HEK293 (cell line): Measurements from ENCODE around the gene CDK6.

Experiments used
- CTCF ChIA-PET: fragments of 350-600 bp; formaldehyde crosslinking; extraction: SDS; loops from one replicate; lab custom pipeline; 2021; ENCODE audit warnings: antibody characterized with exemption; lab: Yijun Ruan, JAX
- POLR2A ChIA-PET: fragments of 300-600 bp; formaldehyde crosslinking; extraction: SDS; loops from one replicate; lab custom pipeline; 2020; ENCODE audit warnings: antibody characterized with exemption, inconsistent platforms; lab: Yijun Ruan, JAX
- H3K27ac ChIP-seq: fragments of 200-500 bp; sonication (Bioruptor generic); 2 replicates; pipeline ENCODE4 v1.5.1; 2014; ENCODE audit warnings: low read depth, low read length, control low read depth, inconsistent platforms; ENCODE audit errors: extremely low read depth
- H3K36me3 ChIP-seq, 2 experiments: fragments of 200-500 bp in 1 of 2; sonication (Bioruptor generic) in 1 of 2; 1 replicate in 1 of 2; 2 replicates in 1 of 2; pipeline ENCODE4 v1.5.1; 2014 to 2017; ENCODE audit warnings: inconsistent platforms in 2 of 2, low read length in 2 of 2; ENCODE audit not compliant: control insufficient read depth in 2 of 2, insufficient read depth in 1 of 2
- H3K4me1 ChIP-seq: fragments of 200-500 bp; sonication (Bioruptor generic); 2 replicates; pipeline ENCODE4 v1.5.1; 2014; ENCODE audit warnings: mild to moderate bottlenecking, low read length, inconsistent platforms; ENCODE audit not compliant: control insufficient read depth, insufficient read depth
- H3K4me3 ChIP-seq: 2 replicates; pipeline ENCODE4 v1.5.1; 2011; ENCODE audit warnings: low read depth, mild to moderate bottlenecking, control low read depth, low read length, moderate library complexity
- H3K9me3 ChIP-seq: fragments of 200-500 bp; sonication (Bioruptor generic); 2 replicates; pipeline ENCODE4 v1.5.1; 2014; ENCODE audit warnings: low read depth, low read length, inconsistent platforms; ENCODE audit not compliant: control insufficient read depth, insufficient read depth
- HOXC10 ChIP-seq: sonication (generic); formaldehyde crosslinking; IDR thresholded peaks from 2 replicates; pipeline ENCODE4 v1.8.1; 2023; ENCODE audit warnings: mild to moderate bottlenecking, missing genetic modification reagents
- IKZF3 ChIP-seq: fragments of 450-650 bp; IDR thresholded peaks from 2 replicates; pipeline ENCODE4 v1.5.0; 2018; ENCODE audit warnings: missing biosample characterization, mild to moderate bottlenecking, missing genetic modification characterization, moderate library complexity
- KLF10 ChIP-seq: fragments of 450-650 bp; IDR thresholded peaks from 2 replicates; pipeline ENCODE4 v1.5.1; 2018; ENCODE audit warnings: missing biosample characterization, mild to moderate bottlenecking, missing genetic modification characterization
- MEIS1 ChIP-seq: sonication (generic); formaldehyde crosslinking; IDR thresholded peaks from 2 replicates; pipeline ENCODE4 v1.8.1; 2022; ENCODE audit warnings: missing genetic modification reagents, mild to moderate bottlenecking, borderline replicate concordance
- ZBTB48 ChIP-seq: fragments of 450-650 bp; formaldehyde crosslinking; IDR thresholded peaks from 2 replicates; pipeline ENCODE4 v1.5.1; 2016; ENCODE audit warnings: missing biosample characterization, missing genetic modification characterization
- ZFP3 ChIP-seq: fragments of 450-650 bp; formaldehyde crosslinking; IDR thresholded peaks from 2 replicates; pipeline ENCODE4 v1.5.1; 2016; ENCODE audit warnings: low read depth, missing biosample characterization, missing genetic modification characterization
- ZFP37 ChIP-seq: fragments of 450-650 bp; formaldehyde crosslinking; IDR thresholded peaks from 2 replicates; pipeline ENCODE4 v1.5.1; 2016; ENCODE audit warnings: missing biosample characterization, missing genetic modification characterization
- ZNF138 ChIP-seq: fragments of 450-650 bp; formaldehyde crosslinking; IDR thresholded peaks from 2 replicates; pipeline ENCODE4 v1.5.1; 2016; ENCODE audit warnings: missing biosample characterization, missing genetic modification characterization, borderline replicate concordance
- ZNF16 ChIP-seq: fragments of 450-650 bp; formaldehyde crosslinking; IDR thresholded peaks from 2 replicates; pipeline ENCODE4 v1.5.1; 2016; ENCODE audit warnings: low read depth, missing biosample characterization, missing genetic modification characterization
- ZNF24 ChIP-seq: fragments of 450-650 bp; formaldehyde crosslinking; IDR thresholded peaks from 2 replicates; pipeline ENCODE4 v1.5.1; 2016; ENCODE audit warnings: missing biosample characterization, missing genetic modification characterization
- ZNF292 ChIP-seq: fragments of 450-650 bp; formaldehyde crosslinking; IDR thresholded peaks from 2 replicates; pipeline ENCODE4 v1.5.1; 2016; ENCODE audit warnings: low read depth, missing biosample characterization, missing genetic modification characterization, borderline replicate concordance
- ZNF335 ChIP-seq: fragments of 450-650 bp; formaldehyde crosslinking; conservative IDR thresholded peaks from 2 replicates; pipeline ENCODE4 v1.5.1; 2016; ENCODE audit warnings: missing biosample characterization, missing genetic modification characterization
- ZNF341 ChIP-seq: fragments of 450-650 bp; formaldehyde crosslinking; IDR thresholded peaks from 2 replicates; pipeline ENCODE4; 2016; ENCODE audit warnings: low read depth, missing biosample characterization, missing genetic modification characterization
- ZNF610 ChIP-seq: fragments of 450-650 bp; formaldehyde crosslinking; IDR thresholded peaks from 2 replicates; pipeline ENCODE4 v1.5.1; 2016; ENCODE audit warnings: missing biosample characterization, missing genetic modification characterization, borderline replicate concordance
- ZNF747 ChIP-seq: fragments of 450-650 bp; formaldehyde crosslinking; IDR thresholded peaks from 2 replicates; pipeline ENCODE4 v1.5.1; 2016; ENCODE audit warnings: missing biosample characterization, missing genetic modification characterization
- ZNF76 ChIP-seq: fragments of 450-650 bp; formaldehyde crosslinking; IDR thresholded peaks from 2 replicates; pipeline ENCODE4; 2016; ENCODE audit warnings: low read depth, missing biosample characterization, missing genetic modification characterization, borderline replicate concordance
- ZSCAN16 ChIP-seq: fragments of 450-650 bp; formaldehyde crosslinking; IDR thresholded peaks from 2 replicates; pipeline ENCODE4 v1.5.1; 2016; ENCODE audit warnings: missing biosample characterization, missing genetic modification characterization
- ZSCAN30 ChIP-seq: fragments of 450-650 bp; IDR thresholded peaks from 2 replicates; pipeline ENCODE4 v1.5.1; 2018; ENCODE audit warnings: missing biosample characterization, mild to moderate bottlenecking, missing genetic modification characterization, moderate library complexity
- TF ChIP-seq, protein P1 (sequence below): fragments of 450-650 bp; formaldehyde crosslinking; IDR thresholded peaks from 2 replicates; pipeline ENCODE4 v1.5.1; 2016; ENCODE audit warnings: missing biosample characterization, missing genetic modification characterization, borderline replicate concordance
- TF ChIP-seq, protein P2 (sequence below): fragments of 450-650 bp; formaldehyde crosslinking; optimal IDR thresholded peaks from 2 replicates; pipeline ENCODE3; 2016; ENCODE audit warnings: missing biosample characterization, mild to moderate bottlenecking, missing genetic modification characterization
- TF ChIP-seq, protein P3 (sequence below): fragments of 450-650 bp; formaldehyde crosslinking; IDR thresholded peaks from 2 replicates; pipeline ENCODE4 v1.5.1; 2016; ENCODE audit warnings: missing biosample characterization, missing genetic modification characterization
- TF ChIP-seq, protein P4 (sequence below): fragments of 450-650 bp; formaldehyde crosslinking; IDR thresholded peaks from 2 replicates; pipeline ENCODE4 v1.5.1; 2016; ENCODE audit warnings: missing biosample characterization, missing genetic modification characterization
- TF ChIP-seq, protein P5 (sequence below): fragments of 450-650 bp; IDR thresholded peaks from 2 replicates; pipeline ENCODE4 v1.5.1; 2018; ENCODE audit warnings: missing biosample characterization, missing genetic modification characterization
- TF ChIP-seq, protein P6 (sequence below): fragments of 450-650 bp; formaldehyde crosslinking; IDR thresholded peaks from 2 replicates; pipeline ENCODE4 v1.5.1; 2016; ENCODE audit warnings: missing biosample characterization, missing genetic modification characterization
- TF ChIP-seq, protein P7 (sequence below): fragments of 450-650 bp; formaldehyde crosslinking; IDR thresholded peaks from 2 replicates; pipeline ENCODE4 v1.5.1; 2016; ENCODE audit warnings: missing biosample characterization, missing genetic modification characterization, low read depth

CDK6 gene

DNA sequence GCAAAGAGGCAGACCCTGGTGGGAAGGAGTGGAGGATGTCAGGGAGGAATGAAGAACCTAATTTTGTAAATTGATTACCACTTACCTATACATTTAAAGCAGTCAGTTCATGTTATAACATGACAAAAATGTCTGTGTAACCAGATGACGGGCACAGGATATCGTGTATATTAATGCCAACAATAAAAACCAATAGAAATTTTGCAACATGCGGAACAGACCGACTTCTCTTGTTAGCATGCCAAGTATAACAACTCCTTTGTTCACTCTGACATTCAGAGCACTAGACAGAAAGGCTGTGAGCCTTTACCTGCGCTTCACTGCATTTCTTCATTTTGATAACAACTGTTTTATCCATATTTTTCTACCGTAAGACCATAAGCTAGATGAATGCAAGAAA is 29.9 kb downstream of the CDK6 start:
- H3K36me3 ChIP-seq: no peaks in the 10 kb centered on the region
- CTCF ChIA-PET: no interaction called here
- POLR2A ChIA-PET: no interaction called here

DNA sequence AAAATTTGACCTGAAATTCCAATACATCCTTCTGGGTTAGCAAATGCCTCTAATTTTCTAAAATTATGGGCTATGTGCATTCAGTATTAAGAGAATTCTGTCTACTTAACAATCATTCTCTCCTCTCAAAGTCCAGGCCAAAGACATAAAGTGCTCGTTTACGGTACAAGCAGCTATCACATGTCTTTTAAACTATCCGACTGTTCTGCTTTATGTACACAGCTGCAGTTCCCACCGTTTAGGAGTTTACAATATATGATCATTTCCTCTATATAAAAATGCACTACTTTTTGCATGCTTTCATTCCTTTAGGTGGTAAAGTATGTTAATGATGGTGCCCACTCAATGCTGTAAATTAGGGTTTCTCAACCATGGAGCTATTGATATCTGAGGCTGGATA is 34.0 kb downstream of the CDK6 start:
- H3K4me1 ChIP-seq: no peaks in the 10 kb centered on the region
- ChIA-PET POLR2A (no interaction called here), CTCF (interaction anchor here (0.6 kb wide), 1 partner anchor 9 kb away, joined by 5 read pairs; no protein-coding TSS in a partner anchor)
- H3K4me3 ChIP-seq: no peak overlapping the region
- no peaks in the 10 kb centered on the region for H3K36me3 ChIP-seq
- no peak overlapping the region for H3K27ac ChIP-seq
- no peaks in the 10 kb centered on the region for H3K9me3 ChIP-seq
- TF ChIP-seq, protein P1, sequence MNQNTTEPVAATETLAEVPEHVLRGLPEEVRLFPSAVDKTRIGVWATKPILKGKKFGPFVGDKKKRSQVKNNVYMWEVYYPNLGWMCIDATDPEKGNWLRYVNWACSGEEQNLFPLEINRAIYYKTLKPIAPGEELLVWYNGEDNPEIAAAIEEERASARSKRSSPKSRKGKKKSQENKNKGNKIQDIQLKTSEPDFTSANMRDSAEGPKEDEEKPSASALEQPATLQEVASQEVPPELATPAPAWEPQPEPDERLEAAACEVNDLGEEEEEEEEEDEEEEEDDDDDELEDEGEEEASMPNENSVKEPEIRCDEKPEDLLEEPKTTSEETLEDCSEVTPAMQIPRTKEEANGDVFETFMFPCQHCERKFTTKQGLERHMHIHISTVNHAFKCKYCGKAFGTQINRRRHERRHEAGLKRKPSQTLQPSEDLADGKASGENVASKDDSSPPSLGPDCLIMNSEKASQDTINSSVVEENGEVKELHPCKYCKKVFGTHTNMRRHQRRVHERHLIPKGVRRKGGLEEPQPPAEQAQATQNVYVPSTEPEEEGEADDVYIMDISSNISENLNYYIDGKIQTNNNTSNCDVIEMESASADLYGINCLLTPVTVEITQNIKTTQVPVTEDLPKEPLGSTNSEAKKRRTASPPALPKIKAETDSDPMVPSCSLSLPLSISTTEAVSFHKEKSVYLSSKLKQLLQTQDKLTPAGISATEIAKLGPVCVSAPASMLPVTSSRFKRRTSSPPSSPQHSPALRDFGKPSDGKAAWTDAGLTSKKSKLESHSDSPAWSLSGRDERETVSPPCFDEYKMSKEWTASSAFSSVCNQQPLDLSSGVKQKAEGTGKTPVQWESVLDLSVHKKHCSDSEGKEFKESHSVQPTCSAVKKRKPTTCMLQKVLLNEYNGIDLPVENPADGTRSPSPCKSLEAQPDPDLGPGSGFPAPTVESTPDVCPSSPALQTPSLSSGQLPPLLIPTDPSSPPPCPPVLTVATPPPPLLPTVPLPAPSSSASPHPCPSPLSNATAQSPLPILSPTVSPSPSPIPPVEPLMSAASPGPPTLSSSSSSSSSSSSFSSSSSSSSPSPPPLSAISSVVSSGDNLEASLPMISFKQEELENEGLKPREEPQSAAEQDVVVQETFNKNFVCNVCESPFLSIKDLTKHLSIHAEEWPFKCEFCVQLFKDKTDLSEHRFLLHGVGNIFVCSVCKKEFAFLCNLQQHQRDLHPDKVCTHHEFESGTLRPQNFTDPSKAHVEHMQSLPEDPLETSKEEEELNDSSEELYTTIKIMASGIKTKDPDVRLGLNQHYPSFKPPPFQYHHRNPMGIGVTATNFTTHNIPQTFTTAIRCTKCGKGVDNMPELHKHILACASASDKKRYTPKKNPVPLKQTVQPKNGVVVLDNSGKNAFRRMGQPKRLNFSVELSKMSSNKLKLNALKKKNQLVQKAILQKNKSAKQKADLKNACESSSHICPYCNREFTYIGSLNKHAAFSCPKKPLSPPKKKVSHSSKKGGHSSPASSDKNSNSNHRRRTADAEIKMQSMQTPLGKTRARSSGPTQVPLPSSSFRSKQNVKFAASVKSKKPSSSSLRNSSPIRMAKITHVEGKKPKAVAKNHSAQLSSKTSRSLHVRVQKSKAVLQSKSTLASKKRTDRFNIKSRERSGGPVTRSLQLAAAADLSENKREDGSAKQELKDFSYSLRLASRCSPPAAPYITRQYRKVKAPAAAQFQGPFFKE: no peak
- TF ChIP-seq, protein P2, sequence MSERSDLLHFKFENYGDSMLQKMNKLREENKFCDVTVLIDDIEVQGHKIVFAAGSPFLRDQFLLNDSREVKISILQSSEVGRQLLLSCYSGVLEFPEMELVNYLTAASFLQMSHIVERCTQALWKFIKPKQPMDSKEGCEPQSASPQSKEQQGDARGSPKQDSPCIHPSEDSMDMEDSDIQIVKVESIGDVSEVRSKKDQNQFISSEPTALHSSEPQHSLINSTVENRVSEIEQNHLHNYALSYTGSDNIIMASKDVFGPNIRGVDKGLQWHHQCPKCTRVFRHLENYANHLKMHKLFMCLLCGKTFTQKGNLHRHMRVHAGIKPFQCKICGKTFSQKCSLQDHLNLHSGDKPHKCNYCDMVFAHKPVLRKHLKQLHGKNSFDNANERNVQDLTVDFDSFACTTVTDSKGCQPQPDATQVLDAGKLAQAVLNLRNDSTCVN (tag by site-specific recombination): no peak
- TF ChIP-seq ZSCAN16 (tag by site-specific recombination): no peak
- TF ChIP-seq, protein P3, sequence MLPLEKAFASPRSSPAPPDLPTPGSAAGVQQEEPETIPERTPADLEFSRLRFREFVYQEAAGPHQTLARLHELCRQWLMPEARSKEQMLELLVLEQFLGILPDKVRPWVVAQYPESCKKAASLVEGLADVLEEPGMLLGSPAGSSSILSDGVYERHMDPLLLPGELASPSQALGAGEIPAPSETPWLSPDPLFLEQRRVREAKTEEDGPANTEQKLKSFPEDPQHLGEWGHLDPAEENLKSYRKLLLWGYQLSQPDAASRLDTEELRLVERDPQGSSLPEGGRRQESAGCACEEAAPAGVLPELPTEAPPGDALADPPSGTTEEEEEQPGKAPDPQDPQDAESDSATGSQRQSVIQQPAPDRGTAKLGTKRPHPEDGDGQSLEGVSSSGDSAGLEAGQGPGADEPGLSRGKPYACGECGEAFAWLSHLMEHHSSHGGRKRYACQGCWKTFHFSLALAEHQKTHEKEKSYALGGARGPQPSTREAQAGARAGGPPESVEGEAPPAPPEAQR (tag by site-specific recombination): no peak
- no peak for TF ChIP-seq ZSCAN30
- TF ChIP-seq, protein P4, sequence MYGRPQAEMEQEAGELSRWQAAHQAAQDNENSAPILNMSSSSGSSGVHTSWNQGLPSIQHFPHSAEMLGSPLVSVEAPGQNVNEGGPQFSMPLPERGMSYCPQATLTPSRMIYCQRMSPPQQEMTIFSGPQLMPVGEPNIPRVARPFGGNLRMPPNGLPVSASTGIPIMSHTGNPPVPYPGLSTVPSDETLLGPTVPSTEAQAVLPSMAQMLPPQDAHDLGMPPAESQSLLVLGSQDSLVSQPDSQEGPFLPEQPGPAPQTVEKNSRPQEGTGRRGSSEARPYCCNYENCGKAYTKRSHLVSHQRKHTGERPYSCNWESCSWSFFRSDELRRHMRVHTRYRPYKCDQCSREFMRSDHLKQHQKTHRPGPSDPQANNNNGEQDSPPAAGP (tag by site-specific recombination): no peak

More for the DNA sequence above, 29.9 kb downstream of the CDK6 start:
- Histone ChIP-seq H3K4me1 (peaks cover 7% of the 10 kb centered on the region), H3K4me3 (no peak overlapping the region)
- no peak for TF ChIP-seq ZNF76 (tag by site-specific recombination)
- TF ChIP-seq ZNF16 (tag by site-specific recombination): no peak
- no peak for TF ChIP-seq ZNF747 (tag by site-specific recombination)
- no peak for TF ChIP-seq KLF10 (tag by site-specific recombination)
- no peak for TF ChIP-seq ZNF138
- no peak for TF ChIP-seq MEIS1 (CRISPR knock-in tag)
- TF ChIP-seq, protein P5, sequence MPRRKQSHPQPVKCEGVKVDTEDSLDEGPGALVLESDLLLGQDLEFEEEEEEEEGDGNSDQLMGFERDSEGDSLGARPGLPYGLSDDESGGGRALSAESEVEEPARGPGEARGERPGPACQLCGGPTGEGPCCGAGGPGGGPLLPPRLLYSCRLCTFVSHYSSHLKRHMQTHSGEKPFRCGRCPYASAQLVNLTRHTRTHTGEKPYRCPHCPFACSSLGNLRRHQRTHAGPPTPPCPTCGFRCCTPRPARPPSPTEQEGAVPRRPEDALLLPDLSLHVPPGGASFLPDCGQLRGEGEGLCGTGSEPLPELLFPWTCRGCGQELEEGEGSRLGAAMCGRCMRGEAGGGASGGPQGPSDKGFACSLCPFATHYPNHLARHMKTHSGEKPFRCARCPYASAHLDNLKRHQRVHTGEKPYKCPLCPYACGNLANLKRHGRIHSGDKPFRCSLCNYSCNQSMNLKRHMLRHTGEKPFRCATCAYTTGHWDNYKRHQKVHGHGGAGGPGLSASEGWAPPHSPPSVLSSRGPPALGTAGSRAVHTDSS: no peak
- TF ChIP-seq ZFP3 (tag by site-specific recombination): no peak
- TF ChIP-seq ZBTB48 (tag by site-specific recombination): no peak
- TF ChIP-seq ZNF341 (tag by site-specific recombination): no peak
- TF ChIP-seq ZNF24: no peak
- no peak for TF ChIP-seq ZNF292 (tag by site-specific recombination)
- TF ChIP-seq, protein P6, sequence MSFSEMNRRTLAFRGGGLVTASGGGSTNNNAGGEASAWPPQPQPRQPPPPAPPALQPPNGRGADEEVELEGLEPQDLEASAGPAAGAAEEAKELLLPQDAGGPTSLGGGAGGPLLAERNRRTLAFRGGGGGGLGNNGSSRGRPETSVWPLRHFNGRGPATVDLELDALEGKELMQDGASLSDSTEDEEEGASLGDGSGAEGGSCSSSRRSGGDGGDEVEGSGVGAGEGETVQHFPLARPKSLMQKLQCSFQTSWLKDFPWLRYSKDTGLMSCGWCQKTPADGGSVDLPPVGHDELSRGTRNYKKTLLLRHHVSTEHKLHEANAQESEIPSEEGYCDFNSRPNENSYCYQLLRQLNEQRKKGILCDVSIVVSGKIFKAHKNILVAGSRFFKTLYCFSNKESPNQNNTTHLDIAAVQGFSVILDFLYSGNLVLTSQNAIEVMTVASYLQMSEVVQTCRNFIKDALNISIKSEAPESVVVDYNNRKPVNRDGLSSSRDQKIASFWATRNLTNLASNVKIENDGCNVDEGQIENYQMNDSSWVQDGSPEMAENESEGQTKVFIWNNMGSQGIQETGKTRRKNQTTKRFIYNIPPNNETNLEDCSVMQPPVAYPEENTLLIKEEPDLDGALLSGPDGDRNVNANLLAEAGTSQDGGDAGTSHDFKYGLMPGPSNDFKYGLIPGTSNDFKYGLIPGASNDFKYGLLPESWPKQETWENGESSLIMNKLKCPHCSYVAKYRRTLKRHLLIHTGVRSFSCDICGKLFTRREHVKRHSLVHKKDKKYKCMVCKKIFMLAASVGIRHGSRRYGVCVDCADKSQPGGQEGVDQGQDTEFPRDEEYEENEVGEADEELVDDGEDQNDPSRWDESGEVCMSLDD: no peak
- TF ChIP-seq, protein P7, sequence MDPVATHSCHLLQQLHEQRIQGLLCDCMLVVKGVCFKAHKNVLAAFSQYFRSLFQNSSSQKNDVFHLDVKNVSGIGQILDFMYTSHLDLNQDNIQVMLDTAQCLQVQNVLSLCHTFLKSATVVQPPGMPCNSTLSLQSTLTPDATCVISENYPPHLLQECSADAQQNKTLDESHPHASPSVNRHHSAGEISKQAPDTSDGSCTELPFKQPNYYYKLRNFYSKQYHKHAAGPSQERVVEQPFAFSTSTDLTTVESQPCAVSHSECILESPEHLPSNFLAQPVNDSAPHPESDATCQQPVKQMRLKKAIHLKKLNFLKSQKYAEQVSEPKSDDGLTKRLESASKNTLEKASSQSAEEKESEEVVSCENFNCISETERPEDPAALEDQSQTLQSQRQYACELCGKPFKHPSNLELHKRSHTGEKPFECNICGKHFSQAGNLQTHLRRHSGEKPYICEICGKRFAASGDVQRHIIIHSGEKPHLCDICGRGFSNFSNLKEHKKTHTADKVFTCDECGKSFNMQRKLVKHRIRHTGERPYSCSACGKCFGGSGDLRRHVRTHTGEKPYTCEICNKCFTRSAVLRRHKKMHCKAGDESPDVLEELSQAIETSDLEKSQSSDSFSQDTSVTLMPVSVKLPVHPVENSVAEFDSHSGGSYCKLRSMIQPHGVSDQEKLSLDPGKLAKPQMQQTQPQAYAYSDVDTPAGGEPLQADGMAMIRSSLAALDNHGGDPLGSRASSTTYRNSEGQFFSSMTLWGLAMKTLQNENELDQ: no peak
- no peak for TF ChIP-seq ZNF610 (tag by site-specific recombination)
- TF ChIP-seq ZFP37: no peak
- TF ChIP-seq IKZF3 (tag by site-specific recombination): no peak
- no peak for TF ChIP-seq HOXC10
- TF ChIP-seq ZNF335: no peak
- TF ChIP-seq, all 188 proteins: peak for 0
- Histone ChIP-seq H3K9me3 (no peaks in the 10 kb centered on the region), H3K27ac (no peak overlapping the region)
